MM.1S (cell line): Measurements from ENCODE around the gene SLC43A3.

ENCODE experiments used
- EZH2 ChIP-seq: fragments of 300-600 bp; sonication (generic); optimal IDR thresholded peaks from 2 replicates; pipeline ENCODE3; 2017; ENCODE audit warnings: low read depth, mild to moderate bottlenecking, antibody characterized with exemption, low read length, mixed read lengths
- TF ChIP-seq, protein P1 (sequence below): fragments of 300-600 bp; sonication (generic); IDR thresholded peaks from 2 replicates; pipeline ENCODE4 v1.5.1; 2016; ENCODE audit warnings: antibody characterized with exemption, low read length, mixed read lengths

DNA sequence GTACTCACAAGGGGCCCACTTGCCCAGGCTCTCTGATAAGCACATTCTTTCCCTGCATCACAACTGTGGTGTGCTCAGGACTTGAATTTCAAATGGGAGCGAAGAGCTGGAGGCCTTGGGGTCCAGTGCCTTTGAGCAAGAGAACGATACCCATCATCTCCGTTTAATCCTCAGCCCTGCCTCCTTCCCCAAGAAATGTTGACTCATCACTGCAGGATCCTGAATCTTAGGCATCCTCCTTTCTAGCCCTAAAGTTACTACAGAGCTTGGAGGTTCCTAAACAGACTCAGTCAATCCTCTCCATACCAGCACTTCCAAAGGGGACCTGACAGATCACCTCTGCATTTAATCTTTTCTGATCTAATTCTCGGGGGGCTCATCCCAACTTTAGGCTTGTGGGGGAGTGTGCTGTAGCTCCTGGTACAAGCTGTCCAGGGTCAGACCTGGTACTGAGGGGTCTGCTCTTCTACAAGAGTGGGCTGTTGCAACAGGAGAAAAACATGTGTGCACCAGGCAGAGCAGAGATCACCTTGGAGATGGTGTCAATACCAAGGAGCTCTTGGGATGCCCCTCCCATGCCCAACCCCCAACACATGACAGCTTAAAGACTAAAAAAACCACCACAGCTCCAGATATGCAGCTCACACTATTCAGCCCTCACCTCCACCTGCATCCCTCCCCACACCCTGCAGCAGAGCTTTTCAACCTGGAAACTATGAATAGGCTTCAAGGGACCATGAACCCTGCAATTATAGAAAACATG lies 32.5 kb downstream of the SLC43A3 start:
- TF ChIP-seq, protein P1, sequence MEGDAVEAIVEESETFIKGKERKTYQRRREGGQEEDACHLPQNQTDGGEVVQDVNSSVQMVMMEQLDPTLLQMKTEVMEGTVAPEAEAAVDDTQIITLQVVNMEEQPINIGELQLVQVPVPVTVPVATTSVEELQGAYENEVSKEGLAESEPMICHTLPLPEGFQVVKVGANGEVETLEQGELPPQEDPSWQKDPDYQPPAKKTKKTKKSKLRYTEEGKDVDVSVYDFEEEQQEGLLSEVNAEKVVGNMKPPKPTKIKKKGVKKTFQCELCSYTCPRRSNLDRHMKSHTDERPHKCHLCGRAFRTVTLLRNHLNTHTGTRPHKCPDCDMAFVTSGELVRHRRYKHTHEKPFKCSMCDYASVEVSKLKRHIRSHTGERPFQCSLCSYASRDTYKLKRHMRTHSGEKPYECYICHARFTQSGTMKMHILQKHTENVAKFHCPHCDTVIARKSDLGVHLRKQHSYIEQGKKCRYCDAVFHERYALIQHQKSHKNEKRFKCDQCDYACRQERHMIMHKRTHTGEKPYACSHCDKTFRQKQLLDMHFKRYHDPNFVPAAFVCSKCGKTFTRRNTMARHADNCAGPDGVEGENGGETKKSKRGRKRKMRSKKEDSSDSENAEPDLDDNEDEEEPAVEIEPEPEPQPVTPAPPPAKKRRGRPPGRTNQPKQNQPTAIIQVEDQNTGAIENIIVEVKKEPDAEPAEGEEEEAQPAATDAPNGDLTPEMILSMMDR, result no peak
- TF ChIP-seq EZH2, result no peak
